Cardiac muscle cell (in vitro differentiated cells and primary cell): ENCODE measurements around the gene EIF3J. TPM values are rescaled to one million over a fixed set of nuclear protein-coding genes. Genes with fewer than 3 reads are reported as not detected.
A peak's percentile ranks its signal among the peaks of the same experiment; 100 is the strongest.

Experiments used
- DNase-seq, 2 donors: peaks; one replicate each; pipeline versions ENCODE4 v3.0.0 to v3.0.0-alpha.2; 2010 to 2017; ENCODE audit warnings: low read depth in 1 of 2, low spot score in 1 of 2
- H3K27ac ChIP-seq: fragments of 200-600 bp; sonication (generic); 2 replicates; pipeline ENCODE4 v1.5.1; 2016
- H3K27me3 ChIP-seq: fragments of 200-600 bp; sonication (generic); 2 replicates; pipeline ENCODE4 v1.6.0; 2016; ENCODE audit warnings: control low read depth
- H3K36me3 ChIP-seq: fragments of 200-600 bp; sonication (generic); 2 replicates; pipeline ENCODE4 v1.5.1; 2016; ENCODE audit warnings: control low read depth
- H3K4me1 ChIP-seq: fragments of 200-600 bp; sonication (generic); 2 replicates; pipeline ENCODE4 v1.8.1; 2017; ENCODE audit warnings: low read depth, mild to moderate bottlenecking, mixed run types
- H3K4me3 ChIP-seq: fragments of 200-600 bp; sonication (generic); 2 replicates; pipeline ENCODE4 v1.5.1; 2016; ENCODE audit warnings: mild to moderate bottlenecking
- H3K9me3 ChIP-seq: fragments of 200-600 bp; sonication (generic); 2 replicates; pipeline ENCODE4 v1.5.1; 2017; ENCODE audit warnings: low read depth, mild to moderate bottlenecking, control low read depth
- polyA plus RNA-seq: library from polyadenylated mRNA; unstranded; fragments of >200 nt; fragmentation: Nextera tagmentation; extraction: Ambion mirVana; gene quantifications from 2 replicates; pipeline ENCODE4 v1.2.1, GENCODE V29; 2016
- total RNA-seq: library from RNA; depleted of rRNA; stranded (reverse); fragments of >200 nt; gene quantifications from 2 replicates; pipeline ENCODE4 v1.2.3, GENCODE V29; 2016
- TF ChIP-seq, protein P1 (sequence below): IDR thresholded peaks from 2 replicates; pipeline ENCODE4 v1.5.1; 2012; ENCODE audit warnings: low read depth, mild to moderate bottlenecking, low read length

EIF3J gene
- total and polyA plus RNA-seq, 2 experiments from 2014 or later: 29.7 to 55.7 TPM

DNA sequence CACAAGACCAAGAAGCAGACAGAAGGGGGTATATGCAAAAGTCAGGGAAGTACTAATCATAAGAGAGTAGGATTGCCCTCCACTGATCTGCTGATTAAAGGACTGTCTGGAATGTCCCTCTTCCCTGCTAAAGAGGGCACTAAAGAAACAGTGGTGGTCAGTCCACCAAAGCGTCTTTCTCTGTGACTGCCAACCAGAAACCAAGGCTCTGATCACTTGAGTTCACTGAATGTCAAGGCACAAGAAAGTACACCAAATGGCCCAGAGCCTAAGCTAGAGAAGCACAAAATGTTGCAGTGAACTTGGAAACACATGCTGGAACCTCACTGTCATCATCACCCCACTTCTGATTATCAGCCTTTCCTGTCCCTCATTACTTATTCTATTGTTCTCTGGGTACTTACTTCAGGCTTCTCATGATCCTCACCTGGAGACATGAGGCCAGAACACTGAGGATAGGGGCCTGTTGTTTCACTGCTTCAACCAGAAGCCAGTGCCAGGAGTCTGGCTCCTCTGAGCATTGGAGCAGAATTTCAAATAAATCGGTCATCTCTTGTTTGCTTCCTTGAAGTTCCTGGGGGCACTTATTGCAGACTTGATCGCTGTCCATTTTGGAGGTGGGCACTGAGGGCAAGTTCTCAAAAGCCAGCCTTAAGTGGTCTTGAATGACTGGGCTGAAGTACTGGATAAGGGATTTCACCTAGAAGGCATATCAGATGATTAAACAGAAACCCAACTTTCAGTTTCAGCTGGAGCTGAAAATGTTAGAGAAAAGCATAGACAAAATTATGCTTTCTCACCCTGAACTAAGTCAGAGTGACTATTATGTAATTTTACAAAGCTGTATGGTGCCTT lies 58.9 kb downstream of the EIF3J start:
- H3K36me3 ChIP-seq: peaks cover 54% of the 10 kb centered on the region
- TF ChIP-seq, protein P1, sequence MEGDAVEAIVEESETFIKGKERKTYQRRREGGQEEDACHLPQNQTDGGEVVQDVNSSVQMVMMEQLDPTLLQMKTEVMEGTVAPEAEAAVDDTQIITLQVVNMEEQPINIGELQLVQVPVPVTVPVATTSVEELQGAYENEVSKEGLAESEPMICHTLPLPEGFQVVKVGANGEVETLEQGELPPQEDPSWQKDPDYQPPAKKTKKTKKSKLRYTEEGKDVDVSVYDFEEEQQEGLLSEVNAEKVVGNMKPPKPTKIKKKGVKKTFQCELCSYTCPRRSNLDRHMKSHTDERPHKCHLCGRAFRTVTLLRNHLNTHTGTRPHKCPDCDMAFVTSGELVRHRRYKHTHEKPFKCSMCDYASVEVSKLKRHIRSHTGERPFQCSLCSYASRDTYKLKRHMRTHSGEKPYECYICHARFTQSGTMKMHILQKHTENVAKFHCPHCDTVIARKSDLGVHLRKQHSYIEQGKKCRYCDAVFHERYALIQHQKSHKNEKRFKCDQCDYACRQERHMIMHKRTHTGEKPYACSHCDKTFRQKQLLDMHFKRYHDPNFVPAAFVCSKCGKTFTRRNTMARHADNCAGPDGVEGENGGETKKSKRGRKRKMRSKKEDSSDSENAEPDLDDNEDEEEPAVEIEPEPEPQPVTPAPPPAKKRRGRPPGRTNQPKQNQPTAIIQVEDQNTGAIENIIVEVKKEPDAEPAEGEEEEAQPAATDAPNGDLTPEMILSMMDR: no peak
- no peak overlapping the region for H3K27ac ChIP-seq
- H3K4me3 ChIP-seq: no peak overlapping the region
- DNase-seq: no peak
- H3K27me3 ChIP-seq: no peaks in the 10 kb centered on the region
- no peaks in the 10 kb centered on the region for H3K9me3 ChIP-seq
- H3K4me1 ChIP-seq: no peaks in the 10 kb centered on the region

DNA sequence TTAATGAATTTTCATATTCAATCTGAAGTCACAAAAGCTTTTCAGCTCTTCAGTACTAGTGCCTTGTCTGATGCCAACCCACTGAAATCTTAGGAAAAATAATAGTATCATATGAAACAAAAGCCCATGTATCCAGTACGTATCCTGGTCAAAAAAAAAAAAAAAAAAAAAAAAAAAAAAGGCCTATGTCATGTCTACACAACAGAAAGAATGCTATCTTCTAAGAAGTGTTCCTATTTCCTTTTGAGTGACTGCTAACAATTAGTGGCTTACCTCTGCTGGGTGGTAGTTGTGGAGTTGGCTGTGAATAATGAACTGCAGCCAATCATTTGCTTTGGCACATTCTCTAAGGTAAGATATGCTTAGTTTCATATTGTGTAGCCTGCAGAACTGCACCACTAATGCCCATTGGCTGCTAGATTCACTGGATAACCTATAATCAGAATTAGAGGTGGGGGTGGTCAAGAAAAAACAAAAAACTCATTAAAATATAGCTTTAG lies 59.6 kb downstream of the EIF3J start:
- no peaks in the 10 kb centered on the region for H3K27me3 ChIP-seq
- no peaks in the 10 kb centered on the region for H3K9me3 ChIP-seq
- no peak for DNase-seq
- TF ChIP-seq, protein P1: no peak
- no peak overlapping the region for H3K4me3 ChIP-seq
- no peaks in the 10 kb centered on the region for H3K4me1 ChIP-seq
- no peak overlapping the region for H3K27ac ChIP-seq
- peaks cover 49% of the 10 kb centered on the region for H3K36me3 ChIP-seq

DNA sequence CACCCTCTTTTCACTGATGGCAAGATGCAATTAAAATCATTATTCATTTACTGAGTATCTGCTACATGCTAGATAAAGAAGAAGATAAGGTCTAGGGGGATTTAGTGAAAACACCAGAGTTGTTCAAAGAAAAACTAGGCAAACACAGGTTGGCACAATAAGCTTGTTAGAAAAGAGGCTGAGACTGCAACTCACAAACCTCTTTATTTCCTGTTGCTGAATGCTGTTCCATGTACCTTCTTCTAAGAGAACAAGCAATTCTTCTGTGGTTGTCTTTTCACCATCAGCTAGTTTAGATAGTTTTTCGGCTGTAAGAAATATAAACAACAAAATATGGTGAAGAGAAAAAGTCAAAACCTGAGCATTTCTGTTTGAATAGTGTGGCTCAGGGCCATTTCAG lies 61.1 kb downstream of the EIF3J start:
- DNase-seq: no peak
- TF ChIP-seq, protein P1: no peak
- Histone ChIP-seq H3K4me1 (no peaks in the 10 kb centered on the region), H3K36me3 (peaks cover 40% of the 10 kb centered on the region), H3K27ac (no peak overlapping the region), H3K4me3 (no peak overlapping the region), H3K9me3 (no peaks in the 10 kb centered on the region), H3K27me3 (no peaks in the 10 kb centered on the region)

DNA sequence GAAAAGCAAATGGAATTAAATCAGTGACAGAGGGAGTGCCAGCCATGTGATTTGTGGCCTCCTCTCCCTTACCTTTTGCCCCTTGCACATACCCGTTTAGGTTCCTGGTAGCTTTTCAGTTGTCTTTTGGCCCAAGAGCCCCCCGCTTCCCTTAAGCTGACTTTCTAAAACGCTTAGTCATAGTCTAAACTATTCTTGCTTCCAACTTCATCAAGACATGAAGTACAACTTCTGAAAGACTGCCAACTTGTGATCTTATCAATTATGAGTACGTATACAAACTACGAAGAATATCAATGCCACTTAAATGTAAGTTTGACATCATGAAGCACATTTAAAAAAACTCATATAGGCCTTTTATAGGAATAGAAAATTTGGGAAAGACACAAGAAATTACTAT lies 61.9 kb downstream of the EIF3J start:
- H3K36me3 ChIP-seq: peaks cover 39% of the 10 kb centered on the region
- no peaks in the 10 kb centered on the region for H3K4me1 ChIP-seq
- H3K9me3 ChIP-seq: no peaks in the 10 kb centered on the region
- no peaks in the 10 kb centered on the region for H3K27me3 ChIP-seq
- TF ChIP-seq, protein P1: no peak
- H3K4me3 ChIP-seq: no peak overlapping the region
- H3K27ac ChIP-seq: peak overlapping the region; percentile 30
- DNase-seq: peak in 1 of 2 donors; percentile 88

DNA sequence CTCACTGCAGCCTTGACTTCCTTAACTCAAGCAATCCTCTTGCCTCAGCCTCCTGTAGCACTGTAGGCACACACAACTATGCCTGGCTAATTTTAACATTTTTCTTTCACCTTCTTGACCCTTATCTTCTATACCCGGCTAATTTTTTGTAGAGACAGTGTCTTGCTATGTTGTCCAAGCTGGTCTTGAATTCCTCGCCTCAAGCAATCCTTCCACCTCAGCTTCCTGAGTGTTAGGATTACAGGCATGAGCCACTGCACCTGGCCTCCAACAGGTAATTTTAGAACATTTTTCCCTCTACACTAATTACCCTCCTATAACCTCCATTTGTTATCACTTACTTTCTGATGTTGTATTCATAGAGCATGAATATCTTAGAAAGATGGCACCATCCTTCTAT lies 66.2 kb downstream of the EIF3J start:
- Histone ChIP-seq H3K36me3 (peaks cover 38% of the 10 kb centered on the region), H3K4me3 (no peak overlapping the region), H3K4me1 (no peaks in the 10 kb centered on the region), H3K27me3 (no peaks in the 10 kb centered on the region), H3K9me3 (no peaks in the 10 kb centered on the region), H3K27ac (no peak overlapping the region)
- TF ChIP-seq, protein P1: no peak
- DNase-seq: no peak
